H1 (cell line): ENCODE data around the gene UGT1A1. TPM values are rescaled to one million over a fixed set of nuclear protein-coding genes. Genes with fewer than 3 reads are reported as not detected.

Experiments used
- CTCF ChIA-PET: fragments of 300-600 bp; sonication (Branson Sonifier 250); formaldehyde crosslinking; loops from one replicate; lab custom pipeline; 2021; ENCODE audit not compliant: partially characterized antibody; lab: Charles Lee
- POLR2A ChIA-PET: fragments of 300-600 bp; sonication (Branson Sonifier 250); formaldehyde crosslinking; loops from one replicate; lab custom pipeline; 2021; ENCODE audit warnings: inconsistent platforms; ENCODE audit not compliant: partially characterized antibody; lab: Charles Lee
- DNase-seq, 2 experiments: peaks; one replicate each; pipeline versions ENCODE4 v3.0.0 to v3.0.0-alpha.2; 2010 to 2022; ENCODE audit warnings: low spot score in 2 of 2, low read depth in 1 of 2, mixed read lengths in 1 of 2
- FAIRE-seq: peaks from 2 replicates; lab custom pipeline; 2011; peaks lifted over from hg19 to GRCh38; lab: Jason Lieb, UNC
- H2AFZ ChIP-seq: 2 replicates; pipeline ENCODE4 v1.8.1; 2012; ENCODE audit warnings: low read length, inconsistent platforms
- H2AK5ac ChIP-seq: 2 replicates; pipeline ENCODE4 v1.6.1; 2013; ENCODE audit warnings: low read depth, low read length
- H2BK120ac ChIP-seq: replicated peaks from 2 replicates; pipeline ENCODE3; 2013; ENCODE audit warnings: low read depth, low read length, inconsistent platforms
- H2BK12ac ChIP-seq: 2 replicates; pipeline ENCODE4 v1.6.1; 2013; ENCODE audit warnings: low read depth, low read length
- H2BK15ac ChIP-seq: 2 replicates; pipeline ENCODE4 v1.6.1; 2013; ENCODE audit warnings: low read length
- H2BK20ac ChIP-seq: 2 replicates; pipeline ENCODE4 v1.6.1; 2013; ENCODE audit warnings: low read length
- H2BK5ac ChIP-seq: 2 replicates; pipeline ENCODE4 v1.6.1; 2013; ENCODE audit warnings: low read depth, low read length
- H3K14ac ChIP-seq: 2 replicates; pipeline ENCODE4 v1.6.1; 2013; ENCODE audit warnings: inconsistent platforms; ENCODE audit not compliant: insufficient read length
- H3K18ac ChIP-seq: 2 replicates; pipeline ENCODE4 v1.6.1; 2013; ENCODE audit warnings: low read length; ENCODE audit errors: extremely low read depth
- H3K23ac ChIP-seq: 2 replicates; pipeline ENCODE4 v1.6.1; 2013; ENCODE audit warnings: inconsistent platforms; ENCODE audit not compliant: insufficient read length
- H3K23me2 ChIP-seq: 2 replicates; pipeline ENCODE4 v1.6.1; 2013; ENCODE audit warnings: low read depth, low read length
- H3K27ac ChIP-seq: 2 replicates; pipeline ENCODE4 v1.6.1; 2011; ENCODE audit warnings: low read depth, low read length, inconsistent platforms
- H3K27me3 ChIP-seq, 4 experiments: replicated peaks in 1 of 4; 1 replicate in 1 of 4; 2 replicates in 3 of 4; pipeline versions ENCODE4 v1.6.1 to v1.8.1; 2011 to 2013; ENCODE audit warnings: low read length in 3 of 4, mild to moderate bottlenecking in 3 of 4, inconsistent platforms in 2 of 4, mixed read lengths in 2 of 4, moderate library complexity in 1 of 4; ENCODE audit not compliant: control insufficient read depth in 3 of 4, insufficient read depth in 3 of 4; ENCODE audit errors: extremely low read depth in 1 of 4
- H3K36me3 ChIP-seq, 4 experiments: 2 replicates each; pipeline versions ENCODE4 v1.6.1 to v1.8.1; 2011 to 2013; ENCODE audit warnings: mild to moderate bottlenecking in 4 of 4, low read length in 3 of 4, moderate library complexity in 2 of 4, control low read depth in 1 of 4, inconsistent platforms in 1 of 4; ENCODE audit not compliant: insufficient read depth in 4 of 4, control insufficient read depth in 2 of 4
- H3K4ac ChIP-seq: replicated peaks from 2 replicates; pipeline ENCODE3; 2013; ENCODE audit warnings: low read length, low read depth, mixed read lengths, inconsistent platforms; ENCODE audit not compliant: insufficient read length
- H3K4me1 ChIP-seq, 4 experiments: replicated peaks in 1 of 4; 1 replicate in 1 of 4; 2 replicates in 3 of 4; pipeline versions ENCODE4 v1.6.1 to v1.8.1; 2011 to 2013; ENCODE audit warnings: low read length in 3 of 4, inconsistent platforms in 2 of 4, mixed read lengths in 1 of 4; ENCODE audit not compliant: insufficient read depth in 4 of 4, control insufficient read depth in 3 of 4
- H3K4me2 ChIP-seq, 2 experiments: 2 replicates each; pipeline versions ENCODE4 v1.6.1 to v1.8.1; 2011 to 2013; ENCODE audit warnings: low read depth in 2 of 2, low read length in 2 of 2, control low read depth in 1 of 2, inconsistent platforms in 1 of 2, mild to moderate bottlenecking in 1 of 2; ENCODE audit not compliant: insufficient read depth in 1 of 2
- H3K4me3 ChIP-seq, 4 experiments: fragments of 200-600, 300-600 bp in 1 of 4; sonication (generic), shearing (Covaris generic), sonication (Bioruptor Twin) in 1 of 4; 2 replicates each; pipeline versions ENCODE4 v1.5.1 to v1.8.1; 2011 to 2016; ENCODE audit warnings: low read length in 4 of 4, low read depth in 3 of 4, control low read depth in 2 of 4, inconsistent platforms in 2 of 4, mild to moderate bottlenecking in 2 of 4, mixed read lengths in 1 of 4, moderate library complexity in 1 of 4; ENCODE audit not compliant: insufficient read depth in 2 of 4; ENCODE audit errors: extremely low read depth in 1 of 4
- H3K56ac ChIP-seq: replicated peaks from 2 replicates; pipeline ENCODE3; 2013; ENCODE audit warnings: low read depth, mild to moderate bottlenecking, mixed read lengths, low read length, inconsistent platforms; ENCODE audit not compliant: insufficient read length
- H3K79me1 ChIP-seq: 2 replicates; pipeline ENCODE4 v1.6.1; 2013; ENCODE audit warnings: low read depth, low read length, control low read depth
- H3K79me2 ChIP-seq, 2 experiments: 2 replicates each; pipeline versions ENCODE4 v1.6.1 to v1.8.1; 2012 to 2013; ENCODE audit warnings: low read length in 2 of 2, mild to moderate bottlenecking in 2 of 2, inconsistent platforms in 1 of 2; ENCODE audit not compliant: insufficient read depth in 2 of 2, control insufficient read depth in 1 of 2
- H3K9ac ChIP-seq, 4 experiments: replicated peaks in 1 of 4; 1 replicate in 1 of 4; 2 replicates in 3 of 4; pipeline versions ENCODE4 v1.6.1 to v1.8.1; 2011 to 2013; ENCODE audit warnings: low read depth in 3 of 4, low read length in 3 of 4, control low read depth in 2 of 4, mild to moderate bottlenecking in 2 of 4, moderate library complexity in 2 of 4, inconsistent platforms in 1 of 4; ENCODE audit errors: extremely low read depth in 1 of 4
- H3K9me3 ChIP-seq, 2 experiments: 2 replicates each; pipeline versions ENCODE4 v1.6.1 to v1.8.1; 2012 to 2013; ENCODE audit warnings: mild to moderate bottlenecking in 2 of 2, moderate library complexity in 2 of 2, control low read depth in 1 of 2, inconsistent platforms in 1 of 2, low read depth in 1 of 2, low read length in 1 of 2, mixed read lengths in 1 of 2; ENCODE audit not compliant: insufficient read depth in 2 of 2
- H4K20me1 ChIP-seq, 2 experiments: replicated peaks in 1 of 2; 2 replicates each; pipeline versions ENCODE3 to v1.8.1; 2011 to 2013; ENCODE audit warnings: inconsistent platforms in 2 of 2, low read length in 2 of 2, mild to moderate bottlenecking in 1 of 2; ENCODE audit not compliant: insufficient read depth in 2 of 2, control insufficient read depth in 1 of 2
- H4K5ac ChIP-seq: 2 replicates; pipeline ENCODE4 v1.6.1; 2013; ENCODE audit warnings: low read length, low read depth, mixed read lengths, inconsistent platforms; ENCODE audit not compliant: insufficient read length
- H4K8ac ChIP-seq: 2 replicates; pipeline ENCODE4 v1.8.0; 2013; ENCODE audit warnings: mild to moderate bottlenecking, moderate library complexity, low read length, inconsistent platforms; ENCODE audit not compliant: insufficient read depth; ENCODE audit errors: extremely low read depth
- H4K91ac ChIP-seq: replicated peaks from 2 replicates; pipeline ENCODE3; 2013; ENCODE audit warnings: low read length, mixed read lengths, inconsistent platforms; ENCODE audit not compliant: insufficient read length
- CBX5 ChIP-seq: fragments of 300-800, 300-1000 bp; sonication (generic); IDR thresholded peaks from 2 replicates; pipeline ENCODE4 v1.7.1; 2016; ENCODE audit warnings: antibody characterized with exemption, low read length, low read depth
- CHD2 ChIP-seq: IDR thresholded peaks from 2 replicates; pipeline ENCODE4 v1.6.1; 2012; ENCODE audit warnings: low read length, improper control_type of control experiment
- CTBP2 ChIP-seq: IDR thresholded peaks from 2 replicates; pipeline ENCODE4 v1.7.0; 2011; ENCODE audit warnings: borderline replicate concordance, mild to moderate bottlenecking, moderate library complexity, mixed read lengths, low read length; ENCODE audit not compliant: insufficient read depth, insufficient read length
- KDM5A ChIP-seq: fragments of 200-600 bp; IDR thresholded peaks from 2 replicates; pipeline ENCODE4 v1.7.1; 2012; ENCODE audit warnings: mild to moderate bottlenecking, low read length, inconsistent platforms, mixed read lengths
- MAFK ChIP-seq: IDR thresholded peaks from 2 replicates; pipeline ENCODE4 v1.6.1; 2012; ENCODE audit warnings: low read depth, mild to moderate bottlenecking, improper control_type of control experiment, low read length
- POLR2AphosphoS5 ChIP-seq: IDR thresholded peaks from 2 replicates; pipeline ENCODE4 v1.6.1; 2011; ENCODE audit warnings: low read depth, low read length
- RBBP5 ChIP-seq: IDR thresholded peaks from 2 replicates; pipeline ENCODE4 v1.7.1; 2012; ENCODE audit warnings: low read depth, mild to moderate bottlenecking, inconsistent platforms, low read length, moderate library complexity, borderline replicate concordance
- SP2 ChIP-seq: IDR thresholded peaks from 2 replicates; pipeline ENCODE4 v1.6.1; 2012; ENCODE audit warnings: mild to moderate bottlenecking, low read length, inconsistent platforms
- SUZ12 ChIP-seq: fragments of 200-600 bp; sonication (generic); IDR thresholded peaks from 2 replicates; pipeline ENCODE4 v1.6.1; 2012; ENCODE audit warnings: mild to moderate bottlenecking, inconsistent platforms, low read length, moderate library complexity, mixed read lengths
- TBP ChIP-seq: IDR thresholded peaks from 2 replicates; pipeline ENCODE4 v1.6.1; 2011; ENCODE audit warnings: low read depth, low read length, improper control_type of control experiment
- TCF12 ChIP-seq: IDR thresholded peaks from 2 replicates; pipeline ENCODE4 v1.6.1; 2011; ENCODE audit warnings: low read depth, mild to moderate bottlenecking, low read length
- USF2 ChIP-seq: IDR thresholded peaks from 2 replicates; pipeline ENCODE4 v1.6.1; 2011; ENCODE audit warnings: low read length, improper control_type of control experiment
- WGBS, 2 experiments: shearing (Covaris generic) in 1 of 2; methylation state at CpG; one replicate each; pipeline versions ENCODE4 v1.1.6 to v1.1.7; 2013 to 2015; ENCODE audit warnings: low lambda C conversion rate in 2 of 2, mixed read lengths in 2 of 2, inconsistent platforms in 1 of 2, low coverage in 1 of 2, missing lambda C conversion rate in 1 of 2; ENCODE audit not compliant: insufficient replicate concordance in 2 of 2, insufficient coverage in 1 of 2, insufficient read length in 1 of 2; ENCODE audit errors: extremely low coverage in 1 of 2, missing lambda C conversion rate in 1 of 2; 5-methylcytosine and 5-hydroxymethylcytosine counted together
- polyA plus RNA-seq, 7 experiments: library from polyadenylated mRNA; depleted of rRNA in 3 of 7; stranded (reverse) in 5 of 7; unstranded in 2 of 7; fragments of >200 nt in 5 of 7; fragments of 200-250 nt in 2 of 7; gene quantifications; 1 replicate in 5 of 7; 2 replicates in 1 of 7; 4 replicates in 1 of 7; pipeline versions ENCODE4 v1.2.1 to v1.2.3, GENCODE V29; 2011 to 2013; ENCODE audit warnings: missing spikeins in 2 of 7, mixed read lengths in 2 of 7
- total RNA-seq: library from RNA; stranded (reverse); fragmentation: NEBNext Ultra II Directional; extraction: Animal tissue kit (Norgen Biotek cat#: 25700); gene quantifications from 2 replicates; pipeline ENCODE4 v1.2.1, GENCODE V29; 2021
- TF ChIP-seq, protein P1 (sequence below): IDR thresholded peaks from 2 replicates; pipeline ENCODE4 v1.6.1; 2011; ENCODE audit warnings: low read depth, mild to moderate bottlenecking, low read length; ENCODE audit not compliant: insufficient read depth

The UGT1A1 gene
- total and polyA plus RNA-seq, 2 of the 8 experiments (the other 6 are each of a cell fraction or from before 2014, with no cell fraction given), result not detected

DNA sequence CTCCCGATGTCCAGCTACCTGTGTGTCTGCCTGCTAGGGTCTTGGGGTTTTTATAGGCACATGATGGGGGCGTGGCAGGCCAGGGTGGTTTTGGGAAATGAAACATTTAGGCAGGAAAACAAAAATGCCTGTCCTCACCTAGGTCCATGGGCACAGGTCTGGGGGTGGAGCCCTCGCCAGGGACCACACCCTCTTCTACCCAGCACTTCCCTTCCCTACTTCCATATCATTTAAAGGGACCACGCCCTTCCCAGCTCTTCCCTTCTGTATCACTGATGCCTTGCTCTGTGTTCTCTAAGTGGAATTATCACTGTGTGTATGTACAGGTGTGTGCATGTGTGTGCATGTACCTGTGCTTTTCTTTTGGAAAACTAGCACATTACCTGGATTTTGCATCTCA is 6.3 kb downstream of the UGT1A1 start:
- H4K5ac ChIP-seq, result no peak overlapping the region
- H3K18ac ChIP-seq, result no peak overlapping the region
- H4K91ac ChIP-seq, result no peak overlapping the region
- no peak overlapping the region for H2AFZ ChIP-seq
- no peak overlapping the region for H3K27ac ChIP-seq
- no peak overlapping the region for H4K8ac ChIP-seq
- H3K79me2 ChIP-seq, result no peaks in the 10 kb centered on the region
- no peak overlapping the region for H3K14ac ChIP-seq
- H3K23me2 ChIP-seq, result peaks cover 2% of the 10 kb centered on the region; the same call in 1 of the 2 replicates
- H2BK12ac ChIP-seq, result no peak overlapping the region
- no peak overlapping the region for H3K23ac ChIP-seq
- H3K27me3 ChIP-seq, result no peaks in the 10 kb centered on the region
- H3K36me3 ChIP-seq, result no peaks in the 10 kb centered on the region
- ChIA-PET CTCF (interaction anchor here (0.6 kb wide), 1 partner anchor 162 kb away, joined by 3 read pairs; no protein-coding TSS in a partner anchor), POLR2A (no interaction called here)
- no peak overlapping the region for H3K4me2 ChIP-seq
- no peak for DNase-seq
- H2BK15ac ChIP-seq, result no peak overlapping the region
- H3K79me1 ChIP-seq, result no peaks in the 10 kb centered on the region
- no peak overlapping the region for H2BK120ac ChIP-seq
- WGBS, 2 experiments, result 84% methylated on average over 3 of the region's 4 CpGs; no CpG with 5 or more reads in 1 of the 2 experiments
- H2BK5ac ChIP-seq, result no peak overlapping the region
- H3K9ac ChIP-seq, result no peak overlapping the region
- H2AK5ac ChIP-seq, result no peak overlapping the region
- 0 out of 4 replicates have a peak, but pooled peaks cover 0 to 4% of the 10 kb centered on the region in 2 experiments for H3K9me3 ChIP-seq
- no peak for FAIRE-seq
- no peak overlapping the region for H3K4ac ChIP-seq
- H4K20me1 ChIP-seq, result no peaks in the 10 kb centered on the region
- H3K4me3 ChIP-seq, result no peak overlapping the region
- H2BK20ac ChIP-seq, result no peak overlapping the region
- H3K4me1 ChIP-seq, result no peaks in the 10 kb centered on the region; a peak in 1 of 7 replicates
- H3K56ac ChIP-seq, result no peak overlapping the region
- TF ChIP-seq MAFK, result no peak
- TF ChIP-seq CBX5, result no peak
- TF ChIP-seq CTBP2, result no peak
- TF ChIP-seq TBP, result no peak
- TF ChIP-seq SUZ12, result no peak
- TF ChIP-seq CHD2, result no peak
- TF ChIP-seq KDM5A, result no peak
- TF ChIP-seq SP2, result no peak
- TF ChIP-seq USF2, result no peak
- no peak for TF ChIP-seq TCF12
- TF ChIP-seq RBBP5, result no peak
- TF ChIP-seq POLR2AphosphoS5, result no peak
- TF ChIP-seq, protein P1, sequence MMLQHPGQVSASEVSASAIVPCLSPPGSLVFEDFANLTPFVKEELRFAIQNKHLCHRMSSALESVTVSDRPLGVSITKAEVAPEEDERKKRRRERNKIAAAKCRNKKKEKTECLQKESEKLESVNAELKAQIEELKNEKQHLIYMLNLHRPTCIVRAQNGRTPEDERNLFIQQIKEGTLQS, result no peak
